Adrenal gland (tissue), 12 donors: ENCODE measurements around the gene PTRHD1. TPM values are rescaled to one million over a fixed set of nuclear protein-coding genes. Genes with fewer than 3 reads are reported as not detected.

Source experiments
- DNase-seq, 7 donors: peaks; one replicate each; pipeline ENCODE4 v3.0.0-alpha.2; 2019 to 2020
- H3K27ac ChIP-seq, 5 donors: fragments of 200-600 bp; sonication (generic) in 4 of 5; 1 replicate in 3 of 5; 2 replicates in 2 of 5; pipeline versions ENCODE4 v1.5.1 to v1.8.0; 2016 to 2020; ENCODE audit warnings: mild to moderate bottlenecking in 1 of 5
- H3K27me3 ChIP-seq: fragments of 200-600 bp; 2 replicates; pipeline ENCODE4 v1.8.0; 2021
- H3K36me3 ChIP-seq, 2 donors: fragments of 200-600 bp; replicated peaks in 1 of 2; 1 replicate in 1 of 2; 2 replicates in 1 of 2; pipeline versions ENCODE4 v1.5.1 to v1.8.0; 2018 to 2022
- H3K4me1 ChIP-seq, 2 donors: fragments of 200-600 bp; replicated peaks in 1 of 2; 1 replicate in 1 of 2; 2 replicates in 1 of 2; pipeline versions ENCODE4 v1.5.1 to v1.8.0; 2018 to 2021
- H3K4me3 ChIP-seq, 4 donors: fragments of 200-600 bp; sonication (generic) in 3 of 4; one replicate each; pipeline ENCODE4 v1.5.1; 2016 to 2018
- H3K9me3 ChIP-seq, 3 donors: fragments of 200-600 bp; sonication (generic) in 1 of 3; replicated peaks in 1 of 3; 1 replicate in 2 of 3; 2 replicates in 1 of 3; pipeline versions ENCODE4 v1.5.1 to v1.8.0; 2016 to 2021
- CTCF ChIP-seq, 6 experiments: fragments of 450-650 bp in 4 of 6; fragments of 200-600 bp in 2 of 6; sonication (generic) in 1 of 6; IDR thresholded peaks; 1 replicate in 5 of 6; 2 replicates in 1 of 6; pipeline versions ENCODE4 v1.5.1 to v1.8.0; 2016 to 2021; ENCODE audit warnings: antibody characterized with exemption in 6 of 6, mild to moderate bottlenecking in 2 of 6, moderate library complexity in 1 of 6
- POLR2A ChIP-seq, 2 donors: fragments of 450-650 bp; IDR thresholded peaks; one replicate each; pipeline ENCODE4 v1.6.1; 2017; ENCODE audit warnings: antibody characterized with exemption in 2 of 2, mild to moderate bottlenecking in 2 of 2, moderate library complexity in 1 of 2
- WGBS, 4 donors: extraction: QIAGEN DNeasy Blood & Tissue Kit in 2 of 4; methylation state at CpG; one replicate each; pipeline versions ENCODE4 v1.1.5 to v1.1.7; 2013 to 2017; 5-methylcytosine and 5-hydroxymethylcytosine counted together
- intact Hi-C, 2 donors: fragments of 100-400 bp; cut with DNase I; formaldehyde crosslinking; loops; one replicate each; pipeline versions ENCODE4 v1.14.1 to v1.15.0; 2022 to 2023
- polyA plus RNA-seq, 3 donors: library from polyadenylated mRNA; stranded (reverse); fragments of 200-250 nt in 2 of 3; fragments of 350-450 nt in 1 of 3; fragmentation: Illumina TruSeq in 1 of 3; extraction: RNeasy Lipid Tissue Mini Kit (QIAGEN cat#74804) in 1 of 3; gene quantifications; one replicate each; pipeline ENCODE4 v1.2.3, GENCODE V29; 2013 to 2014
- total RNA-seq, 9 donors: library from RNA; depleted of rRNA in 4 of 9; stranded (reverse); fragments of >200 nt in 4 of 9; fragments of 120-200 nt in 1 of 9; fragmentation: NEBNext Ultra II Directional in 1 of 9; extraction: Animal tissue kit (Norgen Biotek cat#: 25700) in 1 of 9; gene quantifications; one replicate each; pipeline versions ENCODE4 v1.1.0 to v1.2.4, GENCODE V29; 2013 to 2023
- donor health status: healthy with polysubstance abuse.
- donor health status: Bipolar disorder and iron deficiency.
- donor health status: DM: yes; HTN: yes; CAD: no.
- donor health status: DM: no; HTN: no; CAD: no.
- donor health status: DM: no; HTN: no; CAD: no.
- donor health status: DM: yes; HTN: yes; CAD: no.

The PTRHD1 gene
- total and polyA plus RNA-seq, 12 donors: 18.6 to 87.3 (median 53.3) TPM

DNA sequence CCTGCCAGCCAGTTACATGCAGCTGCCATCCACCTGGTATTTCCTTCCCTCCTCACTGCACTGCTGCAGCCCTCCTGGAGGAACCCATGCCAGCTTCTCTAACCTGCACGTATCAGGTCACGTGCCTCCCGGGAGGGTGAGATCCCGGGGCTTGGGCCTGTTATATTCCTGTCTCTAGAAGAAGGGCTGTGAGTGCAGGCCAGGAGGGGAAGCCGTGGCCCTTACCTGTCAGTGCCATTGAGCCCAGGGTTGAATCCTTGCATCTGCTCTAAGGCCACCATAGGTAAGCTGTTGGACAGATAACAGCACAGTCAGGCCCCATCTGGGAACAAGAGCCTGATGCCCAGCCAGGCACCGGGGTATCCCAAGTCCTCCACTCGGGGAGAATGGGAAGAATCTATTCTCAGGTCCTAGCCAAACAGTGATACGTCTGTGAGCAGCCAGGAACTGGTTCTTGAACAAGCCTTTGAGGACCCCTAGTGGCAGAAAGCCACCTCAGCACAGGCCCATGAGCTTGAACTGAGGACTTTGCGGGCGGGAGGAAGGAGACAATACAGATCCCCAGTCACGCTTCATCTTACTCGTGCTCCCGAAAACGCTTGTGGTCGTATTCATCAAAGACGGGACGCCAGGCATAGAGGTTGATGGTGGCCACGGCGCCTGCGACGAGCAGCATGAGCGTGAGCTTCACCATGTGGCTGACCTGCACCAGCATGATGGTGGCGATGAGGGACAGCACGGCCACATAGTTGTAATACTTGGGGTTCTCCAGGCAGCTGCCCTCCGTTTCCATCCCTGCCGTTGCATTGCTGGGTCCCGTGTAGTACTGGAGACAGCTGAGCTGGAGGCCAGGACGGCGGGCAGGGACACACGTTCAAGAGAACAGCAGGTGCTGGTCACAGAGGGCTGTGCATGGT lies 34.4 kb upstream of the PTRHD1 start:
- Histone ChIP-seq H3K27ac (no peak overlapping the region), H3K36me3 (peaks cover 0 to 4% of the 10 kb centered on the region in 2 donors), H3K9me3 (no peaks in the 10 kb centered on the region), H3K4me3 (no peak overlapping the region), H3K27me3 (no peaks in the 10 kb centered on the region), H3K4me1 (peaks cover 0 to 8% of the 10 kb centered on the region in 2 donors)
- DNase-seq: peak; percentile 84 to 95 (median 88)
- no peak for TF ChIP-seq POLR2A (IDR thresholded peaks at IDR 0.05)
- TF ChIP-seq CTCF (IDR thresholded peaks at IDR 0.05): peak; percentile 83 to 95 (median 92)
- WGBS, 4 donors: 22 to 32% (median 30%) methylated on average over 16 to 30 of the region's 30 CpGs
- intact Hi-C loops: loop anchor here (2.0 to 5.0 kb wide), 2 partner anchors 415 kb away; no protein-coding TSS in a partner anchor

- intact Hi-C loops: loop anchor here (2.0 to 5.0 kb wide), 2 partner anchors 414 kb away; no protein-coding TSS in a partner anchor
- Histone ChIP-seq H3K4me1 (peaks cover 0 to 8% of the 10 kb centered on the region in 2 donors), H3K9me3 (no peaks in the 10 kb centered on the region), H3K27me3 (no peaks in the 10 kb centered on the region), H3K27ac (no peak overlapping the region), H3K4me3 (no peak overlapping the region), H3K36me3 (peaks cover 0 to 8% of the 10 kb centered on the region in 2 donors)
- peak in 1 of 7 donors; percentile 3 for DNase-seq
- WGBS, 4 donors: 63 to 80% (median 69%) methylated on average over 5 of the region's 5 CpGs
- TF ChIP-seq CTCF (IDR thresholded peaks at IDR 0.05): no peak
Measured at GRCh38 chr2:24826773-24827145, 33.6 kb upstream of the PTRHD1 start.

DNA sequence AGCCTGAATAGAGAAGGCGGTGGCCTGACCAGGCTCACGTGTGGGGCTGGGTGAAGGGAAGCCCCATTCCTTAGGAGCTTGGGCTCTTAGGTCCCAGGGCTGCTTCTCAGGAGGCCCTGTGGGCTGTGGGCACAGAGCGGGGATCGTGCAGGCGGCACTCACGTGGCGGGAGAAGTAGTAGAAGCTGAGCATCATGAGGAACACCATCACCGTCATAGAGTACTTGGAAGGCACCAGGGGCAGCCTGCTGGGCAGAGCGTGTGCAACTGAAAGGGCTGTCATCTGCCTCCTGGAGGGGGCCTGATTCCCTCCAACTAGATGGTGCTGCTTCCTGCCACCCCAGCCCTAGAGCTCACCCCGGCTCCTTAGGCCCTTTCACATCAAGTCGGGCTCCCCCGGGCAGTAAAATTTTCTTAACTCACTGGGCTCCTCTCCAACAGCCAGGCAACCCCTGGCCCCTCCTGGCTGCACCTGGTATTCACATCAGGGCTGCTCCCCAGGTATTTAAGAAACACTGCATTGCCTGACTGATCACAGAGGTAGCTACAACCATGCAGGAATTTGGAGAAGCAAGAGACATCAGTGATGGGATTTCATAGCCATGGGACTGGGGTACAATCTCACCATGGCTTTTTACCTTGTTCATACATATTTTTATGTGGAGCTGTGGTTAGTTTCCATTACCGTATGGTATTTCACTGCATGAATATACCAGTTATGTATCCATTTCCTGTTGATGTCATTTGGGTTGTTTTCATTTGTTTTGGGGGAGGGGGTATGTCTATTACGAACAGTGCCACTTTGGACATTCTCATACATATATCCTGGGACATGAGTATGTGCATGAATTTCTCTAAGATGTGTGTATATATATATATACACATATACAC lies 32.9 kb upstream of the PTRHD1 start:
- Histone ChIP-seq H3K4me1 (peaks cover 0 to 8% of the 10 kb centered on the region in 2 donors), H3K36me3 (peaks cover 0 to 12% of the 10 kb centered on the region in 2 donors), H3K9me3 (no peaks in the 10 kb centered on the region), H3K27me3 (no peaks in the 10 kb centered on the region), H3K4me3 (no peak overlapping the region), H3K27ac (no peak overlapping the region)
- TF ChIP-seq CTCF (IDR thresholded peaks at IDR 0.05) (no peak), POLR2A (IDR thresholded peaks at IDR 0.05) (no peak)
- intact Hi-C loops: loop anchor here (2.0 to 5.0 kb wide), 3 partner anchors 405 to 414 kb away; no protein-coding TSS in a partner anchor
- peak in 3 of 7 donors; percentile 12 to 29 (median 18) for DNase-seq
- 92 to 94% (median 93%) methylated on average over 12 to 14 of the region's 14 CpGs for WGBS, 4 donors
